A549 (cell line): Measurements from ENCODE around the gene LRG1.
"Not testable (repeated sequence)": the region's sequence is repeated elsewhere in the genome, so short reads cannot be mapped to it uniquely, and the experiment has no call there.

Experiments used
- TF ChIP-seq, protein P1 (sequence below): fragments of >200 bp; sonication (Bioruptor Twin); formaldehyde crosslinking; IDR thresholded peaks from 3 replicates; pipeline ENCODE4 v1.5.1; 2016
- TF ChIP-seq, protein P2 (sequence below): IDR thresholded peaks from 2 replicates; pipeline ENCODE4 v1.6.1; 2012

- TF ChIP-seq, protein P1, sequence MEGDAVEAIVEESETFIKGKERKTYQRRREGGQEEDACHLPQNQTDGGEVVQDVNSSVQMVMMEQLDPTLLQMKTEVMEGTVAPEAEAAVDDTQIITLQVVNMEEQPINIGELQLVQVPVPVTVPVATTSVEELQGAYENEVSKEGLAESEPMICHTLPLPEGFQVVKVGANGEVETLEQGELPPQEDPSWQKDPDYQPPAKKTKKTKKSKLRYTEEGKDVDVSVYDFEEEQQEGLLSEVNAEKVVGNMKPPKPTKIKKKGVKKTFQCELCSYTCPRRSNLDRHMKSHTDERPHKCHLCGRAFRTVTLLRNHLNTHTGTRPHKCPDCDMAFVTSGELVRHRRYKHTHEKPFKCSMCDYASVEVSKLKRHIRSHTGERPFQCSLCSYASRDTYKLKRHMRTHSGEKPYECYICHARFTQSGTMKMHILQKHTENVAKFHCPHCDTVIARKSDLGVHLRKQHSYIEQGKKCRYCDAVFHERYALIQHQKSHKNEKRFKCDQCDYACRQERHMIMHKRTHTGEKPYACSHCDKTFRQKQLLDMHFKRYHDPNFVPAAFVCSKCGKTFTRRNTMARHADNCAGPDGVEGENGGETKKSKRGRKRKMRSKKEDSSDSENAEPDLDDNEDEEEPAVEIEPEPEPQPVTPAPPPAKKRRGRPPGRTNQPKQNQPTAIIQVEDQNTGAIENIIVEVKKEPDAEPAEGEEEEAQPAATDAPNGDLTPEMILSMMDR, result not testable (repeated sequence)
- TF ChIP-seq, protein P2, sequence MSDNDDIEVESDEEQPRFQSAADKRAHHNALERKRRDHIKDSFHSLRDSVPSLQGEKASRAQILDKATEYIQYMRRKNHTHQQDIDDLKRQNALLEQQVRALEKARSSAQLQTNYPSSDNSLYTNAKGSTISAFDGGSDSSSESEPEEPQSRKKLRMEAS, result not testable (repeated sequence)
These were observed 23.7 kb upstream of the LRG1 start for GRCh38 chr19:4563562-4563961.
